HepG2 (cell line): ENCODE data around the gene SMIM45.

Experiments used
- JARID2 ChIP-seq: sonication (generic); formaldehyde crosslinking; IDR thresholded peaks from 2 replicates; pipeline ENCODE4 v1.8.1; 2023; ENCODE audit warnings: missing genetic modification reagents, inconsistent platforms; ENCODE audit not compliant: insufficient replicate concordance
- MXD1 ChIP-seq: sonication (generic); formaldehyde crosslinking; IDR thresholded peaks from 2 replicates; pipeline ENCODE4 v1.4.0; 2020; ENCODE audit warnings: mild to moderate bottlenecking, missing genetic modification reagents
- NR3C1 ChIP-seq: sonication (generic); formaldehyde crosslinking; IDR thresholded peaks from 2 replicates; pipeline ENCODE4 v1.4.0; 2020; ENCODE audit warnings: missing genetic modification reagents
- TBL1XR1 ChIP-seq: fragments of 150-350 bp; IDR thresholded peaks from 2 replicates; pipeline ENCODE4 v1.6.1; 2014; ENCODE audit warnings: borderline replicate concordance, low read length; ENCODE audit not compliant: partially characterized antibody
- ZMYM4 ChIP-seq: sonication (generic); formaldehyde crosslinking; IDR thresholded peaks from 2 replicates; pipeline ENCODE4 v1.8.1; 2023; ENCODE audit warnings: mild to moderate bottlenecking, missing genetic modification reagents
- TF ChIP-seq, protein P1 (sequence below): sonication (generic); formaldehyde crosslinking; IDR thresholded peaks from 2 replicates; pipeline ENCODE4 v1.5.0; 2020; ENCODE audit warnings: mild to moderate bottlenecking, missing genetic modification reagents, moderate library complexity

GRCh38 chr22:41983513-41984405 lies 31.8 kb downstream of the SMIM45 start:
- TF ChIP-seq, protein P1, sequence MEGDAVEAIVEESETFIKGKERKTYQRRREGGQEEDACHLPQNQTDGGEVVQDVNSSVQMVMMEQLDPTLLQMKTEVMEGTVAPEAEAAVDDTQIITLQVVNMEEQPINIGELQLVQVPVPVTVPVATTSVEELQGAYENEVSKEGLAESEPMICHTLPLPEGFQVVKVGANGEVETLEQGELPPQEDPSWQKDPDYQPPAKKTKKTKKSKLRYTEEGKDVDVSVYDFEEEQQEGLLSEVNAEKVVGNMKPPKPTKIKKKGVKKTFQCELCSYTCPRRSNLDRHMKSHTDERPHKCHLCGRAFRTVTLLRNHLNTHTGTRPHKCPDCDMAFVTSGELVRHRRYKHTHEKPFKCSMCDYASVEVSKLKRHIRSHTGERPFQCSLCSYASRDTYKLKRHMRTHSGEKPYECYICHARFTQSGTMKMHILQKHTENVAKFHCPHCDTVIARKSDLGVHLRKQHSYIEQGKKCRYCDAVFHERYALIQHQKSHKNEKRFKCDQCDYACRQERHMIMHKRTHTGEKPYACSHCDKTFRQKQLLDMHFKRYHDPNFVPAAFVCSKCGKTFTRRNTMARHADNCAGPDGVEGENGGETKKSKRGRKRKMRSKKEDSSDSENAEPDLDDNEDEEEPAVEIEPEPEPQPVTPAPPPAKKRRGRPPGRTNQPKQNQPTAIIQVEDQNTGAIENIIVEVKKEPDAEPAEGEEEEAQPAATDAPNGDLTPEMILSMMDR (CRISPR knock-in tag), result no peak
- no peak for TF ChIP-seq ZMYM4
- TF ChIP-seq JARID2, result no peak
- no peak for TF ChIP-seq MXD1 (CRISPR knock-in tag)
- no peak for TF ChIP-seq NR3C1
- TF ChIP-seq TBL1XR1, result no peak
